H54 (cell line): ENCODE results near the gene ATP8A2.

Experiments used
- DNase-seq: peaks from one replicate; pipeline ENCODE4 v3.0.0; 2011; ENCODE audit warnings: low spot score, mixed read lengths; ENCODE audit not compliant: insufficient read length
- FAIRE-seq: peaks from 3 replicates; lab custom pipeline; 2011; peaks lifted over from hg19 to GRCh38; lab: Jason Lieb, UNC
- POLR2A ChIP-seq: IDR thresholded peaks from 2 replicates; pipeline ENCODE4 v1.6.1; 2011; ENCODE audit warnings: low read depth, mild to moderate bottlenecking, low read length

The ATP8A2 gene

DNA sequence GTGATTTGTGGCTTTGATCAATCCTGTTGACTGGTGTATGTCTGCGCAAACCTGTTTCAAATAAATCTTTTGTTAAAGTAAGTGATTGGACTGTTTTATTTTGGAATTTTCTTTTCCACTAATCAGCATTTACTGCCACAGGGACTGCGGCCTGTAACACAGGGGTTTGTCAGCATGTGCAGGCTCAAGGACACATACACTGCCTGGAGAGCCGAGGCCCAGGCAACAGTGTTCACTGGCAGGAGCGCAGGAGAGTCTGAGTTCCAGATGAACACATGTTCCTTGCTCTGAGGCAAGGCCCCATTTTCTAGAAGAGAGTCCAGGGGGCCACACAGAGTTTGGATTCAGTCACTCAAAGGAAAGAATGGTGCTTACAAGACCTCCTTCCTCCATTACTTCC is 654.0 kb downstream of the ATP8A2 start:
- no peak for TF ChIP-seq POLR2A
- no peak for DNase-seq
- FAIRE-seq, result no peak

DNA sequence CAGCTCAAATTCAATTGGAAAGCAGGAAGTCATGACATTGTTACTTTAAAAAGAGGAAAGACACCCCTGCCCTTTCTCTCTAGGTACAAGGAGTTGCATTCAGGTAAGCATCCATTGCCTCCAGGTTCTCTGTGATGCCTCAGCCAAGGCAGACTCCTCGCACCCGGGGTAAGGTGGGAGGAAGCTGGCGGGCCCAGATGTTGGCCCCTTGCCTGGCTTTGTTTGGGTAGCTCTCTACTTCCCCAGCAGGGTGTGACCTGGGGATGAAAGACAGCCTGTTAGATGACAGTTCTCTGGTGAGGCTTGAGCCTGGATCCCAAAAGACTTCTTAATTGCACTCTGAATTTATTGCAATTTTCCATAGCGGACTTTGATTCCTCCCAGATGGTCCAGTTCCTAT is 654.4 kb downstream of the ATP8A2 start:
- no peak for TF ChIP-seq POLR2A
- FAIRE-seq, result no peak
- DNase-seq, result no peak

GRCh38 chr13:26029581-26030136 is 657.9 kb downstream of the ATP8A2 start:
- DNase-seq, result no peak

GRCh38 chr13:26030331-26030730 is 658.6 kb downstream of the ATP8A2 start:
- DNase-seq (no peak), FAIRE-seq (no peak)
- no peak for TF ChIP-seq POLR2A

More at GRCh38 chr13:26029581-26030136, 657.9 kb downstream of the ATP8A2 start:
- no peak for TF ChIP-seq POLR2A
- FAIRE-seq, result no peak

GRCh38 chr13:26034018-26034417 is 662.2 kb downstream of the ATP8A2 start:
- FAIRE-seq (no peak), DNase-seq (no peak)
- TF ChIP-seq POLR2A, result no peak

DNA sequence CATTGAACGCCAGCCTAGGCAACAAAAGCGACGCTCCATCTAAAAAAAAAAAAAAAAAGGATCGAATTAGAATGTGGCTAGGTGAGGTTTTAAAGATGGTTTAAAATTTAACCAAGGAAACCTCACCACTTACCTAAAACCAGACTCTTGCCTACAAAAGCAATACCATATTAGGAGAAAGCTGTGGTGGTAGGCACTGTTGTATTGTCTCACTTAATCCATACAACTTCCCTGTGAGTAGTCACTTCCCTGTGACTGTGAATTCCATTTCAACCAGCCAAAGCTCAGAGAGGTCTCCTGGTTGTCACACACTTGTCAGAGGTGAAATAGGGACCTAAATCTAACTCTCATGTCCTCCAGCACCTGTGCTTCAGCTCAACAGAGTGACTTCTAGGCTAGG is 664.6 kb downstream of the ATP8A2 start:
- DNase-seq, result no peak
- FAIRE-seq, result no peak
- TF ChIP-seq POLR2A, result no peak

GRCh38 chr13:26037302-26037701 is 665.5 kb downstream of the ATP8A2 start:
- no peak for TF ChIP-seq POLR2A
- FAIRE-seq (no peak), DNase-seq (no peak)

DNA sequence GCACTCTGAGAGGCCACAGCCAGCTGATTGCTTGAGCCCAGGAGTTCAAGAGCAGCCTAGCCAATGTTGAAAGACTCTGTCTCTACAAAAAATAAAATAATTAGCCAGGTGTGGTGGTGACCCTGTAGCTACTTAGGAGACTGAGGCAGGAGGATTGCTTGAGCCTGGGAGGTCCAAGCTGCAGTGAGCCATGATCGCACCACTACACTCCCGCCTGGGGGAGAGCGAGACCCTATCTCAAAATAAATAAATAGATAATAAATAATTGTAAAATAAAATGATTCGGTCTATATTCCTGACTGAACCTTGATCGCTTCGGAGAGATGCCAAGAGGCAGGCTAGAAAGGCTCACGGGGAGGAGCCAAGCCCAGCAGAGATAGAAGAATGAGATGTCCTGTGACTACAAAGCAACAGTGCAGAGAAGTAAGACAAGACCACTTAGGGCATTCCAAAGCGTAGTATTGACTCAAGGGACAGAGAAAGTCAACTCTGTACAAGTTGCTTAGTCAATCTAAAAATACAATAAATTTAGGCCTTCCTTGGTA is 667.2 kb downstream of the ATP8A2 start:
- no peak for FAIRE-seq
- no peak for TF ChIP-seq POLR2A

DNA sequence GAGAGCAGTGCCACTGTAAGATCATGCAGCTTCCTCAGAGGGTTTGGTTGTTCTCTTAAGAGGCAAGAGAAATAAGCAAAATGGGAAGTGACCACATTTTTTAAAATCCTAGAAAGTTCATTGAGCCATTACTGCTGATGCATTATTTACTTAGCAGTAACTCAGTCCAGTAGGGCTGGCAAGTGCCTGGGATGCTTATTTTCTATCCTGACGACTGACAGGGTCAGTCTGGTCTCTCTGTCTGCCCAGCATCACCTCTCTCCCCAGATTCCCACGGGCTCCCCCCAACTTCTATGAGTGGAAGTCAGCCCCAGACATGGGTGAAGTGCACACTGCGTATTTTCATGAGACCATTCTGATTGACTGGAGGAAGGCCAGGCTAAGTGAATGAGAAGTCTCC is 669.7 kb downstream of the ATP8A2 start:
- DNase-seq (no peak), FAIRE-seq (no peak)
- no peak for TF ChIP-seq POLR2A

More for the DNA sequence above, 667.2 kb downstream of the ATP8A2 start:
- no peak for DNase-seq

DNA sequence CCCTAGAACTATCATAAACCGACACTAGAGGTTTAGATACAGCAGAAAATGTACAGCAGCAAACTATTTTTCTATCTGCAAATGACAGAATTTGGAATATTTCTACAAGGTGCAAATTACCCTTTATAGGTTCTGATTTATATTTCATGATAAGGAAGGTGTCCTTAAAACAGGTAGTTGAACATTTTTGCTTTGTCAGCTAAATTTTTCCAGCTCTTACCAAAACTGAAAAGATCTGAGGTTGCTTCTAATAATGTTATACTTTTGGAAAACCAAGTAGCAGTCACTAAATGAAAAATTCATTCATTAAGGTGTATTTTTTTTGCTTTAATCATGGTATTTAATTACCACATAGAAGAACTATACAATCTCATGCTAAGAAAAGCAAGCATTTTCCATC is 671.0 kb downstream of the ATP8A2 start:
- FAIRE-seq, result no peak
- TF ChIP-seq POLR2A, result no peak

DNA sequence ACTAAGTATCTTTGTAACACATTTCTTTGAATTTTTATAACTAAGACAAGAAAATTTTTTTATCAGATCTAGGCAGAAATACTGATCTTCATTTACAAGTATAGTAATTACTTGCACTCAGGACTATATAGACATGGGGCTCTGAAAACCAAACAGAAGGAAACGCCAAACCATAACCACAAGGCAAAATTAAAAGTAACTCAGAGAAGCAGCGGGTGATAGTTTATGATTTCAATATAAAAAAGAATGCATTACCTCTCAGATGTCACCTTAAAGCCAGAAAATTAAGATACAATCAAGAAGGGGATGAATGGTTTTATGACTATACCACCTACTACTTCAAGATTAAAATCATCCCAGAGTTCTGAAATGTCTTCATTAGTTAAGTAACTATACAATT is 673.4 kb downstream of the ATP8A2 start:
- FAIRE-seq, result no peak
- no peak for TF ChIP-seq POLR2A
- DNase-seq, result no peak

More for the DNA sequence above, 671.0 kb downstream of the ATP8A2 start:
- no peak for DNase-seq

DNA sequence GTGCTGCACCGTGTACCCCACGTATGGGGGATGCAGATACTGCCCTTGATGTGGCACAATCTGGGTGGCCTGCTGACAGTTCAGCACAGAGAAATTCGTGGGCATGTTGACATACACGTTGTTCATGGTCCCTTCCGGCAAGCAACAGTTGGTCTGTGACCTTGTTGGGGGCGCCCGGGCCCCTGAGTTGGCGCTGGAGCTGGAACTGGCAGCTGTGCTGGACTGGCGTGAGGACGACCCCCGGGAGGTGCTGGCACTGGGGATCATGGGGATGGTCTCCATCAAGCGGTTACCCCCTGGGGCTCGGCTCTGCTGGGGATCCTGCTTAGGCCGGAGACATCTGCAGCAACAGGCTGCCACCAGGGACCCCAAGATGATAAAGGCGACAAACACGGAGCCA is 674.9 kb downstream of the ATP8A2 start:
- DNase-seq (no peak), FAIRE-seq (no peak)
- TF ChIP-seq POLR2A, result no peak

- no peak for TF ChIP-seq POLR2A
- DNase-seq (no peak), FAIRE-seq (no peak)
These were observed 675.3 kb downstream of the ATP8A2 start for GRCh38 chr13:26047040-26047439.

DNA sequence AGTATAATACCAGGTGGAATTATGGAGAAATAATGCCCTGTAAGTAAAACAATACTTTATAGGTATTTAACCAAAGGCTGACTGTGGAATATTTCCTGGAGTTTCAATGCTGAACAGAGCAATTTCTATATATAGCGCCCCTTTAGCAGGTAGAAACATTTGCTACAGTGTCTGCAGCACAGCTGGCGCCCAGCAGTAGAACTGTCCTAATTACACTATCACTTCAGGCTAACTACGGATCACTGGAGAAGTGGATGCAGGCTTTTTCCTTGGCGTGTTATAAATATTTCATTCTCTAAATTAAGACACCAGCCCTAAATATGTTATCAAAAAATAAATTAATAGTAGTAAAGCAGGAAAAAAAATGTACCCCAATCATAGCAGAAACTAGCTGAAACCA is 677.0 kb downstream of the ATP8A2 start:
- no peak for FAIRE-seq
- no peak for DNase-seq
- TF ChIP-seq POLR2A, result no peak

GRCh38 chr13:26050568-26051230 is 678.9 kb downstream of the ATP8A2 start:
- TF ChIP-seq POLR2A, result no peak
- no peak for FAIRE-seq
- DNase-seq, result no peak
